Mesenchymal stem cell (in vitro differentiated cells and primary cell): Measurements from ENCODE around the gene PHC2.

Source experiments
- DNase-seq: peaks from one replicate; pipeline ENCODE4 v3.0.0-alpha.2; 2013
- H2AFZ ChIP-seq: one replicate; pipeline ENCODE4 v1.6.1; 2013; ENCODE audit warnings: low read depth, mild to moderate bottlenecking, control low read depth, inconsistent platforms, low read length, moderate library complexity
- H2AK5ac ChIP-seq: 2 replicates; pipeline ENCODE4 v1.6.1; 2013; ENCODE audit warnings: low read length, moderate library complexity, mild to moderate bottlenecking, inconsistent platforms; ENCODE audit not compliant: severe bottlenecking
- H2BK120ac ChIP-seq: one replicate; pipeline ENCODE4 v1.6.1; 2013; ENCODE audit warnings: low read depth, mild to moderate bottlenecking, inconsistent platforms, low read length, moderate library complexity
- H2BK12ac ChIP-seq, 2 experiments: one replicate each; pipeline ENCODE4 v1.6.1; 2013; ENCODE audit warnings: inconsistent platforms in 2 of 2, low read length in 2 of 2, mild to moderate bottlenecking in 2 of 2, moderate library complexity in 2 of 2, control low read depth in 1 of 2
- H2BK15ac ChIP-seq: one replicate; pipeline ENCODE4 v1.6.1; 2013; ENCODE audit warnings: mild to moderate bottlenecking, low read depth, inconsistent platforms; ENCODE audit not compliant: poor library complexity, severe bottlenecking
- H2BK5ac ChIP-seq: 2 replicates; pipeline ENCODE4 v1.6.1; 2013; ENCODE audit warnings: low read depth, mild to moderate bottlenecking, low read length, control low read depth, inconsistent platforms; ENCODE audit not compliant: poor library complexity, severe bottlenecking
- H3K14ac ChIP-seq, 2 experiments: one replicate each; pipeline ENCODE4 v1.6.1; 2013; ENCODE audit warnings: inconsistent platforms in 2 of 2, low read length in 2 of 2, control low read depth in 1 of 2, mild to moderate bottlenecking in 1 of 2, moderate library complexity in 1 of 2
- H3K18ac ChIP-seq, 2 experiments: one replicate each; pipeline ENCODE4 v1.6.1; 2013; ENCODE audit warnings: inconsistent platforms in 2 of 2, low read length in 2 of 2, control low read depth in 1 of 2, low read depth in 1 of 2, mild to moderate bottlenecking in 1 of 2
- H3K23ac ChIP-seq, 2 experiments: one replicate each; pipeline ENCODE4 v1.6.1; 2013; ENCODE audit warnings: inconsistent platforms in 2 of 2, low read length in 2 of 2, mild to moderate bottlenecking in 2 of 2, moderate library complexity in 2 of 2, control low read depth in 1 of 2
- H3K27ac ChIP-seq: 2 replicates; pipeline ENCODE4 v1.5.1; 2013; ENCODE audit warnings: mild to moderate bottlenecking, moderate library complexity, low read length, control low read depth, inconsistent platforms; ENCODE audit not compliant: poor library complexity, severe bottlenecking
- H3K27me3 ChIP-seq, 2 experiments: 2 replicates each; pipeline versions ENCODE4 v1.6.1 to v1.7.0; 2013; ENCODE audit warnings: low read length in 2 of 2, mild to moderate bottlenecking in 2 of 2, moderate library complexity in 2 of 2, control low read depth in 1 of 2, inconsistent platforms in 1 of 2; ENCODE audit not compliant: control insufficient read depth in 1 of 2, insufficient read depth in 1 of 2
- H3K36me3 ChIP-seq, 2 experiments: 2 replicates each; pipeline versions ENCODE4 v1.6.1 to v1.7.0; 2013; ENCODE audit warnings: low read length in 2 of 2, control low read depth in 1 of 2, inconsistent platforms in 1 of 2, low read depth in 1 of 2, mild to moderate bottlenecking in 1 of 2; ENCODE audit not compliant: insufficient read depth in 2 of 2, control insufficient read depth in 1 of 2
- H3K4ac ChIP-seq, 2 experiments: one replicate each; pipeline ENCODE4 v1.6.1; 2013; ENCODE audit warnings: inconsistent platforms in 2 of 2, low read length in 2 of 2, mild to moderate bottlenecking in 2 of 2, moderate library complexity in 2 of 2, control low read depth in 1 of 2, low read depth in 1 of 2
- H3K4me1 ChIP-seq: 2 replicates; pipeline ENCODE4 v1.6.1; 2013; ENCODE audit warnings: low read depth, low read length, control low read depth; ENCODE audit not compliant: control insufficient read depth, insufficient read depth
- H3K4me2 ChIP-seq: 2 replicates; pipeline ENCODE4 v1.6.1; 2013; ENCODE audit warnings: low read length, mild to moderate bottlenecking, inconsistent platforms; ENCODE audit not compliant: poor library complexity, severe bottlenecking
- H3K4me3 ChIP-seq, 2 experiments: 2 replicates each; pipeline versions ENCODE4 v1.5.1 to v1.7.0; 2013; ENCODE audit warnings: low read length in 2 of 2, mild to moderate bottlenecking in 2 of 2, control low read depth in 1 of 2, low read depth in 1 of 2; ENCODE audit not compliant: insufficient read depth in 1 of 2
- H3K79me1 ChIP-seq: replicated peaks from 2 replicates; pipeline ENCODE4 v1.6.1; 2013; ENCODE audit warnings: mild to moderate bottlenecking, control low read depth, low read length, inconsistent platforms; ENCODE audit not compliant: poor library complexity, severe bottlenecking
- H3K9ac ChIP-seq: 2 replicates; pipeline ENCODE4 v1.7.0; 2013; ENCODE audit warnings: mild to moderate bottlenecking, low read length, moderate library complexity
- H3K9me3 ChIP-seq: 2 replicates; pipeline ENCODE4 v1.7.0; 2013; ENCODE audit warnings: mild to moderate bottlenecking, low read length; ENCODE audit not compliant: control insufficient read depth
- H4K8ac ChIP-seq: one replicate; pipeline ENCODE4 v1.6.1; 2013; ENCODE audit warnings: inconsistent platforms, mild to moderate bottlenecking, low read length, moderate library complexity
- H4K91ac ChIP-seq: one replicate; pipeline ENCODE4 v1.6.1; 2013; ENCODE audit warnings: mild to moderate bottlenecking, low read length, inconsistent platforms
- WGBS: methylation state at CpG from one replicate; pipeline ENCODE4 v1.1.7; 2013; ENCODE audit warnings: mixed read lengths; 5-methylcytosine and 5-hydroxymethylcytosine counted together

PHC2 gene

GRCh38 chr1:33346533-33346926 lies 84.4 kb downstream of the PHC2 start:
- 0% methylated on average over 1 of the region's 3 CpGs for WGBS
- H3K4me3 ChIP-seq = peak overlapping the region in 1 of 2 experiments; percentile 93
- H3K4ac ChIP-seq = peak overlapping the region in 1 of 2 experiments; percentile 73

GRCh38 chr1:33344896-33345560 lies 85.9 kb downstream of the PHC2 start:
- Histone ChIP-seq H3K4me3 (peak overlapping the region in 1 of 2 experiments; percentile 93), H3K9me3 (no peaks in the 10 kb centered on the region), H3K14ac (no peak overlapping the region), H2BK5ac (no peak overlapping the region), H3K27me3 (no peaks in the 10 kb centered on the region), H4K8ac (no peak overlapping the region), H2BK12ac (no peak overlapping the region), H2BK120ac (no peak overlapping the region), H3K18ac (no peak overlapping the region), H3K4ac (no peak overlapping the region), H3K4me2 (peak overlapping the region; percentile 19), H3K36me3 (peaks cover 15 to 55% of the 10 kb centered on the region in 2 experiments), H3K79me1 (no peaks in the 10 kb centered on the region), H2AK5ac (no peak overlapping the region), H3K4me1 (peaks cover 26% of the 10 kb centered on the region), H3K23ac (no peak overlapping the region), H2BK15ac (no peak overlapping the region), H3K27ac (peak overlapping the region; percentile 50), H2AFZ (no peak overlapping the region), H4K91ac (no peak overlapping the region), H3K9ac (peak overlapping the region; percentile 96)
- DNase-seq = no peak
- WGBS = 73% methylated on average over 2 of the region's 2 CpGs

More at GRCh38 chr1:33346533-33346926, 84.4 kb downstream of the PHC2 start:
- Histone ChIP-seq H3K36me3 (peaks cover 10 to 52% of the 10 kb centered on the region in 2 experiments), H2AFZ (no peak overlapping the region), H2BK15ac (no peak overlapping the region), H4K91ac (peak overlapping the region; percentile 55), H3K27ac (peak overlapping the region; percentile 91), H3K79me1 (no peaks in the 10 kb centered on the region), H2BK120ac (peak overlapping the region; percentile 56), H4K8ac (no peak overlapping the region), H3K27me3 (no peaks in the 10 kb centered on the region), H3K14ac (no peak overlapping the region), H3K23ac (no peak overlapping the region), H2BK5ac (no peak overlapping the region), H3K18ac (peak overlapping the region; percentile 40 to 43), H3K9me3 (no peaks in the 10 kb centered on the region), H3K4me1 (peaks cover 23% of the 10 kb centered on the region), H2BK12ac (peak overlapping the region; percentile 34 to 49), H3K9ac (peak overlapping the region; percentile 96), H3K4me2 (peak overlapping the region; percentile 97), H2AK5ac (no peak overlapping the region)
- no peak for DNase-seq

GRCh38 chr1:33343539-33343938 lies 87.4 kb downstream of the PHC2 start:
- Histone ChIP-seq H3K79me1 (no peaks in the 10 kb centered on the region), H3K27ac (peak overlapping the region; percentile 70), H3K4me3 (peak overlapping the region in 1 of 2 experiments; percentile 24), H3K27me3 (no peaks in the 10 kb centered on the region), H4K91ac (no peak overlapping the region), H3K4ac (no peak overlapping the region), H2AFZ (no peak overlapping the region), H4K8ac (no peak overlapping the region), H2BK120ac (no peak overlapping the region), H3K9ac (peak overlapping the region; percentile 96), H3K4me2 (no peak overlapping the region), H3K4me1 (peaks cover 34% of the 10 kb centered on the region), H3K9me3 (no peaks in the 10 kb centered on the region), H3K14ac (no peak overlapping the region), H2BK15ac (no peak overlapping the region), H3K36me3 (peaks cover 13 to 58% of the 10 kb centered on the region in 2 experiments), H3K18ac (peak overlapping the region; percentile 26 to 80), H2BK12ac (no peak overlapping the region), H2BK5ac (no peak overlapping the region), H2AK5ac (no peak overlapping the region), H3K23ac (no peak overlapping the region)
- peak; percentile 60 for DNase-seq
- 49% methylated on average over 5 of the region's 5 CpGs for WGBS

GRCh38 chr1:33342041-33342723 lies 88.7 kb downstream of the PHC2 start:
- H2BK12ac ChIP-seq = peak overlapping the region; percentile 87 to 92
- peak overlapping the region in 1 of 2 experiments; percentile 35 for H3K23ac ChIP-seq
- H3K4me1 ChIP-seq = peaks cover 36% of the 10 kb centered on the region
- no peaks in the 10 kb centered on the region for H3K79me1 ChIP-seq
- H3K27me3 ChIP-seq = no peaks in the 10 kb centered on the region
- H2BK120ac ChIP-seq = peak overlapping the region; percentile 66
- H3K36me3 ChIP-seq = peaks cover 13 to 53% of the 10 kb centered on the region in 2 experiments
- peak overlapping the region; percentile 70 for H4K91ac ChIP-seq
- H3K27ac ChIP-seq = peak overlapping the region; percentile 92
- H2AFZ ChIP-seq = no peak overlapping the region
- H2BK15ac ChIP-seq = peak overlapping the region; percentile 49
- peak overlapping the region in 1 of 2 experiments; percentile 68 for H3K4me3 ChIP-seq
- H3K9ac ChIP-seq = peak overlapping the region; percentile 80
- 11% methylated on average over 7 of the region's 7 CpGs for WGBS
- no peaks in the 10 kb centered on the region for H3K9me3 ChIP-seq
- peak overlapping the region; percentile 51 to 80 for H3K14ac ChIP-seq
- H3K18ac ChIP-seq = peak overlapping the region; percentile 82 to 92
- peak overlapping the region; percentile 59 for H3K4me2 ChIP-seq
- peak overlapping the region; percentile 69 for H4K8ac ChIP-seq
- H2AK5ac ChIP-seq = peak overlapping the region; percentile 58
- peak; percentile 98 for DNase-seq
- H2BK5ac ChIP-seq = peak overlapping the region; percentile 9
- peak overlapping the region; percentile 70 to 86 for H3K4ac ChIP-seq
